GM23338 (cell line): ENCODE results near the gene DACH1. TPM values are rescaled to one million over a fixed set of nuclear protein-coding genes. Genes with fewer than 3 reads are reported as not detected.

Source experiments
- ATAC-seq: fragments of 200-7000 bp; cut with Tn5 transposase; 3 replicates; pipeline ENCODE4 v1.9.1; 2020
- DNase-seq: peaks from one replicate; pipeline ENCODE4 v3.0.0-alpha.2; 2015; ENCODE audit warnings: low spot score
- H2AFZ ChIP-seq: fragments of 200-600 bp; sonication (generic); 2 replicates; pipeline ENCODE4 v1.8.0; 2016; ENCODE audit warnings: antibody characterized with exemption, mild to moderate bottlenecking, moderate library complexity
- H3F3A ChIP-seq: fragments of 200-600 bp; sonication (generic); replicated peaks from 2 replicates; pipeline ENCODE4 v1.8.0; 2017; ENCODE audit warnings: antibody characterized with exemption, mixed run types, low read depth
- H3K27ac ChIP-seq: fragments of 200-600 bp; sonication (generic); 2 replicates; pipeline ENCODE4 v1.6.1; 2016; ENCODE audit warnings: low read depth
- H3K27me3 ChIP-seq: fragments of 200-600 bp; sonication (generic); 2 replicates; pipeline ENCODE4 v1.8.0; 2016; ENCODE audit warnings: mild to moderate bottlenecking, mixed run types, moderate library complexity; ENCODE audit not compliant: insufficient read depth
- H3K36me3 ChIP-seq: fragments of 200-600 bp; sonication (generic); 2 replicates; pipeline ENCODE4 v1.8.0; 2016; ENCODE audit warnings: mild to moderate bottlenecking; ENCODE audit not compliant: insufficient read depth
- H3K4me1 ChIP-seq: fragments of 200-600 bp; sonication (generic); 2 replicates; pipeline ENCODE4 v1.8.0; 2016; ENCODE audit warnings: mild to moderate bottlenecking, moderate library complexity; ENCODE audit not compliant: insufficient read depth
- H3K4me2 ChIP-seq: fragments of 200-600 bp; sonication (generic); 2 replicates; pipeline ENCODE4 v1.7.1; 2017; ENCODE audit warnings: mixed run types
- H3K4me3 ChIP-seq: fragments of 200-600 bp; sonication (generic); 2 replicates; pipeline ENCODE4 v1.6.1; 2016; ENCODE audit warnings: mixed run types
- H3K79me2 ChIP-seq: fragments of 200-600 bp; sonication (generic); replicated peaks from 2 replicates; pipeline ENCODE4 v1.8.0; 2017; ENCODE audit warnings: mild to moderate bottlenecking; ENCODE audit not compliant: insufficient read depth
- H3K9me2 ChIP-seq: fragments of 200-600 bp; sonication (generic); 2 replicates; pipeline ENCODE4 v1.8.0; 2017; ENCODE audit not compliant: insufficient read depth
- H4K20me1 ChIP-seq: fragments of 200-600 bp; sonication (generic); replicated peaks from 2 replicates; pipeline ENCODE4 v1.8.0; 2017; ENCODE audit warnings: mild to moderate bottlenecking; ENCODE audit not compliant: insufficient read depth
- H3K27ac Mint-ChIP-seq: 2 replicates; pipeline ENCODE4 v1.8.0; 2020; ENCODE audit warnings: inconsistent platforms, mild to moderate bottlenecking, moderate library complexity, mixed read lengths
- H3K27me3 Mint-ChIP-seq: 3 replicates; pipeline ENCODE4 v1.8.0; 2022; ENCODE audit warnings: low read depth, mild to moderate bottlenecking, moderate library complexity, mixed read lengths, inconsistent platforms; ENCODE audit not compliant: insufficient read depth, poor library complexity
- H3K36me3 Mint-ChIP-seq: 3 replicates; pipeline ENCODE4 v1.8.0; 2021; ENCODE audit warnings: low read depth, mild to moderate bottlenecking, inconsistent platforms, moderate library complexity, mixed read lengths
- H3K4me1 Mint-ChIP-seq: 3 replicates; pipeline ENCODE4 v1.8.0; 2020; ENCODE audit warnings: mild to moderate bottlenecking, inconsistent platforms, mixed read lengths
- H3K4me3 Mint-ChIP-seq: 3 replicates; pipeline ENCODE4 v1.8.0; 2021; ENCODE audit warnings: moderate library complexity, mild to moderate bottlenecking, inconsistent platforms, mixed read lengths
- H3K9me3 Mint-ChIP-seq: 3 replicates; pipeline ENCODE4 v1.8.0; 2020; ENCODE audit warnings: moderate library complexity, mild to moderate bottlenecking, inconsistent platforms, mixed read lengths
- CREB1 ChIP-seq: fragments of 250-450 bp; sonication (Bioruptor Pico); IDR thresholded peaks from 2 replicates; pipeline ENCODE4 v1.5.0; 2020; ENCODE audit warnings: low read depth, mild to moderate bottlenecking, moderate library complexity
- CTCF ChIP-seq, 2 experiments: fragments of 200-600 bp in 1 of 2; sonication (generic) in 1 of 2; conservative IDR thresholded peaks; 2 replicates each; pipeline versions ENCODE4 v1.5.1 to v1.6.1; 2016 to 2017; ENCODE audit warnings: antibody characterized with exemption in 2 of 2, low read depth in 2 of 2, mild to moderate bottlenecking in 2 of 2, moderate library complexity in 1 of 2
- EZH2 ChIP-seq: fragments of 200-600 bp; sonication (generic); IDR thresholded peaks from one replicate; pipeline ENCODE4 v1.8.0; 2017; ENCODE audit warnings: antibody characterized with exemption, mild to moderate bottlenecking, low read depth; ENCODE audit not compliant: unreplicated experiment
- JUNB ChIP-seq: IDR thresholded peaks from one replicate; pipeline ENCODE4 v1.6.1; 2016; ENCODE audit warnings: antibody characterized with exemption; ENCODE audit not compliant: unreplicated experiment
- NANOG ChIP-seq: IDR thresholded peaks from 2 replicates; pipeline ENCODE4 v1.6.1; 2016; ENCODE audit warnings: antibody characterized with exemption, borderline replicate concordance
- POLR2AphosphoS5 ChIP-seq: IDR thresholded peaks from 2 replicates; pipeline ENCODE4 v1.6.1; 2016; ENCODE audit warnings: antibody characterized with exemption, low read depth
- STAT1 ChIP-seq: IDR thresholded peaks from one replicate; pipeline ENCODE4 v1.6.1; 2016; ENCODE audit warnings: antibody characterized with exemption; ENCODE audit not compliant: unreplicated experiment
- ZNF114 ChIP-seq: fragments of 250-450 bp; sonication (Bioruptor Pico); IDR thresholded peaks from 2 replicates; pipeline ENCODE4 v1.5.0; 2020; ENCODE audit warnings: mild to moderate bottlenecking, moderate library complexity
- polyA plus RNA-seq: library from polyadenylated mRNA; unstranded; fragments of >200 nt; fragmentation: Nextera tagmentation; extraction: Ambion mirVana; gene quantifications from 2 replicates; pipeline ENCODE4 v1.2.1, GENCODE V29; 2016
- total RNA-seq: library from RNA; depleted of rRNA; stranded (reverse); fragments of >200 nt; shearing (Covaris generic); gene quantifications from 2 replicates; pipeline ENCODE4 v1.2.3, GENCODE V29; 2014
- TF ChIP-seq, protein P1 (sequence below): fragments of 250-450 bp; sonication (Bioruptor Pico); IDR thresholded peaks from 2 replicates; pipeline ENCODE4 v1.5.0; 2020; ENCODE audit warnings: mild to moderate bottlenecking, moderate library complexity

Gene DACH1
- total and polyA plus RNA-seq, 2 experiments from 2014 or later, result 0.45 to 0.57 TPM

- TF ChIP-seq CTCF (conservative IDR thresholded peaks at IDR 0.05; ENCODE audit: low read depth in 2 of 2), result no peak
- no peak for TF ChIP-seq JUNB
- TF ChIP-seq CREB1, result no peak
- no peak for TF ChIP-seq ZNF114
- TF ChIP-seq POLR2AphosphoS5, result no peak
- no peak for TF ChIP-seq EZH2
These were observed 45.5 kb upstream of the DACH1 start (continued) for GRCh38 chr13:71912524-71912923.

- Histone ChIP-seq H3K9me2 (no peaks in the 10 kb centered on the region), H3F3A (no peaks in the 10 kb centered on the region), H3K79me2 (no peaks in the 10 kb centered on the region), H3K4me3 (no peak overlapping the region), H3K4me1 (0 out of 2 replicates have a peak, but pooled peaks cover 11% of the 10 kb centered on the region), H4K20me1 (no peaks in the 10 kb centered on the region), H3K27ac (no peak overlapping the region), H3K4me2 (no peak overlapping the region), H3K36me3 (no peaks in the 10 kb centered on the region), H3K27me3 (no peaks in the 10 kb centered on the region), H2AFZ (no peak overlapping the region)
- ATAC-seq (no peak), DNase-seq (no peak)
- TF ChIP-seq JUNB (no peak), NANOG (no peak), STAT1 (no peak), CREB1 (no peak), ZNF114 (no peak)
- TF ChIP-seq, protein P1, sequence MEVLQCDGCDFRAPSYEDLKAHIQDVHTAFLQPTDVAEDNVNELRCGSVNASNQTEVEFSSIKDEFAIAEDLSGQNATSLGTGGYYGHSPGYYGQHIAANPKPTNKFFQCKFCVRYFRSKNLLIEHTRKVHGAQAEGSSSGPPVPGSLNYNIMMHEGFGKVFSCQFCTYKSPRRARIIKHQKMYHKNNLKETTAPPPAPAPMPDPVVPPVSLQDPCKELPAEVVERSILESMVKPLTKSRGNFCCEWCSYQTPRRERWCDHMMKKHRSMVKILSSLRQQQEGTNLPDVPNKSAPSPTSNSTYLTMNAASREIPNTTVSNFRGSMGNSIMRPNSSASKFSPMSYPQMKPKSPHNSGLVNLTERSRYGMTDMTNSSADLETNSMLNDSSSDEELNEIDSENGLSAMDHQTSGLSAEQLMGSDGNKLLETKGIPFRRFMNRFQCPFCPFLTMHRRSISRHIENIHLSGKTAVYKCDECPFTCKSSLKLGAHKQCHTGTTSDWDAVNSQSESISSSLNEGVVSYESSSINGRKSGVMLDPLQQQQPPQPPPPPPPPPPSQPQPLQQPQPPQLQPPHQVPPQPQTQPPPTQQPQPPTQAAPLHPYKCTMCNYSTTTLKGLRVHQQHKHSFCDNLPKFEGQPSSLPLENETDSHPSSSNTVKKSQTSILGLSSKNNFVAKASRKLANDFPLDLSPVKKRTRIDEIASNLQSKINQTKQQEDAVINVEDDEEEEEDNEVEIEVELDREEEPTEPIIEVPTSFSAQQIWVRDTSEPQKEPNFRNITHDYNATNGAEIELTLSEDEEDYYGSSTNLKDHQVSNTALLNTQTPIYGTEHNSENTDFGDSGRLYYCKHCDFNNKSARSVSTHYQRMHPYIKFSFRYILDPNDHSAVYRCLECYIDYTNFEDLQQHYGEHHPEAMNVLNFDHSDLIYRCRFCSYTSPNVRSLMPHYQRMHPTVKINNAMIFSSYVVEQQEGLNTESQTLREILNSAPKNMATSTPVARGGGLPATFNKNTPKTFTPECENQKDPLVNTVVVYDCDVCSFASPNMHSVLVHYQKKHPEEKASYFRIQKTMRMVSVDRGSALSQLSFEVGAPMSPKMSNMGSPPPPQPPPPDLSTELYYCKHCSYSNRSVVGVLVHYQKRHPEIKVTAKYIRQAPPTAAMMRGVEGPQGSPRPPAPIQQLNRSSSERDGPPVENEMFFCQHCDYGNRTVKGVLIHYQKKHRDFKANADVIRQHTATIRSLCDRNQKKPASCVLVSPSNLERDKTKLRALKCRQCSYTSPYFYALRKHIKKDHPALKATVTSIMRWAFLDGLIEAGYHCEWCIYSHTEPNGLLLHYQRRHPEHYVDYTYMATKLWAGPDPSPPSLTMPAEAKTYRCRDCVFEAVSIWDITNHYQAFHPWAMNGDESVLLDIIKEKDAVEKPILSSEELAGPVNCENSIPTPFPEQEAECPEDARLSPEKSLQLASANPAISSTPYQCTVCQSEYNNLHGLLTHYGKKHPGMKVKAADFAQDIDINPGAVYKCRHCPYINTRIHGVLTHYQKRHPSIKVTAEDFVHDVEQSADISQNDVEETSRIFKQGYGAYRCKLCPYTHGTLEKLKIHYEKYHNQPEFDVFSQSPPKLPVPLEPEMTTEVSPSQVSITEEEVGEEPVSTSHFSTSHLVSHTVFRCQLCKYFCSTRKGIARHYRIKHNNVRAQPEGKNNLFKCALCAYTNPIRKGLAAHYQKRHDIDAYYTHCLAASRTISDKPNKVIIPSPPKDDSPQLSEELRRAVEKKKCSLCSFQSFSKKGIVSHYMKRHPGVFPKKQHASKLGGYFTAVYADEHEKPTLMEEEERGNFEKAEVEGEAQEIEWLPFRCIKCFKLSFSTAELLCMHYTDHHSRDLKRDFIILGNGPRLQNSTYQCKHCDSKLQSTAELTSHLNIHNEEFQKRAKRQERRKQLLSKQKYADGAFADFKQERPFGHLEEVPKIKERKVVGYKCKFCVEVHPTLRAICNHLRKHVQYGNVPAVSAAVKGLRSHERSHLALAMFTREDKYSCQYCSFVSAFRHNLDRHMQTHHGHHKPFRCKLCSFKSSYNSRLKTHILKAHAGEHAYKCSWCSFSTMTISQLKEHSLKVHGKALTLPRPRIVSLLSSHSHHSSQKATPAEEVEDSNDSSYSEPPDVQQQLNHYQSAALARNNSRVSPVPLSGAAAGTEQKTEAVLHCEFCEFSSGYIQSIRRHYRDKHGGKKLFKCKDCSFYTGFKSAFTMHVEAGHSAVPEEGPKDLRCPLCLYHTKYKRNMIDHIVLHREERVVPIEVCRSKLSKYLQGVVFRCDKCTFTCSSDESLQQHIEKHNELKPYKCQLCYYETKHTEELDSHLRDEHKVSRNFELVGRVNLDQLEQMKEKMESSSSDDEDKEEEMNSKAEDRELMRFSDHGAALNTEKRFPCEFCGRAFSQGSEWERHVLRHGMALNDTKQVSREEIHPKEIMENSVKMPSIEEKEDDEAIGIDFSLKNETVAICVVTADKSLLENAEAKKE (CRISPR knock-in tag), result no peak
- H3K4me3 Mint-ChIP-seq, result no peak overlapping the region
- H3K27me3 Mint-ChIP-seq, result peaks cover 1% of the 10 kb centered on the region
- no peak overlapping the region for H3K27ac Mint-ChIP-seq
- no peaks in the 10 kb centered on the region for H3K9me3 Mint-ChIP-seq
- no peaks in the 10 kb centered on the region for H3K36me3 Mint-ChIP-seq
- peaks cover 11% of the 10 kb centered on the region; the same call in 2 of the 3 replicates for H3K4me1 Mint-ChIP-seq
These were observed 39.4 kb upstream of the DACH1 start for GRCh38 chr13:71906448-71906847.
